Spleen (tissue), 11 donors: Measurements from ENCODE around the gene STK40. TPM values are rescaled to one million over a fixed set of nuclear protein-coding genes. Genes with fewer than 3 reads are reported as not detected.
A peak's percentile ranks its signal among the peaks of the same experiment; 100 is the strongest.

Experiments
- DNase-seq: peaks from one replicate; pipeline ENCODE4 v3.0.0-alpha.2; 2020
- H3K27ac ChIP-seq, 8 donors: fragments of 200-600 bp; sonication (generic) in 7 of 8; 1 replicate in 4 of 8; 2 replicates in 4 of 8; pipeline versions ENCODE4 v1.5.0 to v1.8.0; 2016 to 2021; ENCODE audit warnings: inconsistent platforms in 4 of 8, mild to moderate bottlenecking in 4 of 8, moderate library complexity in 1 of 8
- H3K27me3 ChIP-seq, 7 donors: fragments of 200-600 bp; sonication (generic) in 6 of 7; replicated peaks in 1 of 7; 1 replicate in 4 of 7; 2 replicates in 3 of 7; pipeline versions ENCODE4 v1.5.0 to v1.8.0; 2016 to 2021; ENCODE audit warnings: inconsistent platforms in 3 of 7, mild to moderate bottlenecking in 1 of 7
- H3K36me3 ChIP-seq, 6 donors: fragments of 200-600 bp; sonication (generic) in 5 of 6; 1 replicate in 4 of 6; 2 replicates in 2 of 6; pipeline versions ENCODE4 v1.5.0 to v1.8.0; 2016 to 2021; ENCODE audit warnings: inconsistent platforms in 2 of 6
- H3K4me1 ChIP-seq, 6 donors: fragments of 200-600 bp; sonication (generic) in 5 of 6; 1 replicate in 3 of 6; 2 replicates in 3 of 6; pipeline versions ENCODE4 v1.5.0 to v1.8.0; 2016 to 2021; ENCODE audit warnings: inconsistent platforms in 3 of 6
- H3K4me3 ChIP-seq, 8 donors: fragments of 200-600 bp; sonication (generic) in 7 of 8; 1 replicate in 4 of 8; 2 replicates in 4 of 8; pipeline versions ENCODE4 v1.5.0 to v1.8.0; 2016 to 2021; ENCODE audit warnings: inconsistent platforms in 4 of 8, mild to moderate bottlenecking in 4 of 8, moderate library complexity in 2 of 8
- H3K9me3 ChIP-seq, 8 donors: fragments of 200-600 bp; sonication (generic) in 7 of 8; 1 replicate in 4 of 8; 2 replicates in 4 of 8; pipeline versions ENCODE4 v1.5.0 to v1.8.0; 2016 to 2021; ENCODE audit warnings: inconsistent platforms in 4 of 8
- CTCF ChIP-seq, 11 experiments: fragments of 200-600 bp in 7 of 11; fragments of 450-650 bp in 4 of 11; sonication (generic) in 4 of 11; IDR thresholded peaks in 8 of 11; conservative IDR thresholded peaks in 3 of 11; 1 replicate in 7 of 11; 2 replicates in 4 of 11; pipeline versions ENCODE4 v1.4.0 to v1.8.0; 2016 to 2021; ENCODE audit warnings: antibody characterized with exemption in 11 of 11, inconsistent platforms in 4 of 11, mild to moderate bottlenecking in 1 of 11
- POLR2A ChIP-seq, 3 donors: fragments of 450-650 bp; IDR thresholded peaks; one replicate each; pipeline ENCODE4 v1.5.1; 2017; ENCODE audit warnings: antibody characterized with exemption in 3 of 3, mild to moderate bottlenecking in 1 of 3
- POLR2AphosphoS5 ChIP-seq, 3 donors: sonication (generic); formaldehyde crosslinking; IDR thresholded peaks; one replicate each; pipeline ENCODE4 v1.5.1; 2017; ENCODE audit warnings: antibody characterized with exemption in 3 of 3
- WGBS, 5 donors: extraction: QIAGEN DNeasy Blood & Tissue Kit in 3 of 5; methylation state at CpG; one replicate each; pipeline versions ENCODE4 v1.1.5 to v1.1.7; 2013 to 2018; 5-methylcytosine and 5-hydroxymethylcytosine counted together
- intact Hi-C: fragments of 100-400 bp; cut with DNase I; formaldehyde crosslinking; loops from one replicate; pipeline ENCODE4 v1.15.0; 2023; ENCODE audit warnings: low total_unique reads
- polyA plus RNA-seq, 3 donors: library from polyadenylated mRNA; stranded (reverse); fragments of 200-250 nt; gene quantifications; one replicate each; pipeline ENCODE4 v1.2.1, GENCODE V29; 2013
- total RNA-seq, 7 donors: library from RNA; depleted of rRNA in 3 of 7; stranded (reverse); fragments of >200 nt in 3 of 7; fragmentation: NEBNext Ultra II Directional in 4 of 7; extraction: Animal tissue kit (Norgen Biotek cat#: 25700) in 4 of 7; gene quantifications; one replicate each; pipeline versions ENCODE4 v1.1.0 to v1.2.1, GENCODE V29; 2016 to 2021
- donor health status: healthy with polysubstance abuse.
- donor health status: DM: no; HTN: no; CAD: no; lungs with moderate emphysema.
- donor health status: DM: no; HTN: no; CAD: no.
- donor health status: Bipolar disorder and iron deficiency.
- donor health status: healthy.
- donor health status: DM: no; HTN: no; CAD: no.
- donor health status: DM: yes; HTN: yes; CAD: no.

STK40 gene
- total and polyA plus RNA-seq, 10 donors = 13.7 to 79.2 (median 48.9) TPM

- Histone ChIP-seq H3K36me3 (peaks cover 0 to 58% (median 44%) of the 10 kb centered on the region in 6 donors), H3K27ac (peak overlapping the region in 2 of 8 donors; percentile 2), H3K27me3 (no peaks in the 10 kb centered on the region), H3K4me3 (no peak overlapping the region), H3K9me3 (no peaks in the 10 kb centered on the region), H3K4me1 (peaks cover 16 to 58% (median 35%) of the 10 kb centered on the region in 6 donors)
- DNase-seq = no peak
- TF ChIP-seq POLR2A (IDR thresholded peaks at IDR 0.05) = no peak
- no peak for TF ChIP-seq POLR2AphosphoS5 (IDR thresholded peaks at IDR 0.05)
- TF ChIP-seq CTCF (IDR thresholded peaks at IDR 0.05 in 8 of 11, conservative IDR thresholded peaks at IDR 0.05 in 3 of 11) = no peak
- 36 to 53% (median 47%) methylated on average over 7 of the region's 7 CpGs for WGBS, 5 donors
- intact Hi-C loops = no loop called here
Measured at GRCh38 chr1:36304521-36304920, 81.2 kb downstream of the STK40 start.

- peak in 1 of 3 donors; percentile 18 for TF ChIP-seq POLR2AphosphoS5 (IDR thresholded peaks at IDR 0.05)
- TF ChIP-seq POLR2A (IDR thresholded peaks at IDR 0.05) = no peak
- DNase-seq = no peak
- Histone ChIP-seq H3K27ac (no peak overlapping the region), H3K27me3 (no peaks in the 10 kb centered on the region), H3K4me1 (peaks cover 16 to 65% (median 38%) of the 10 kb centered on the region in 6 donors), H3K9me3 (no peaks in the 10 kb centered on the region), H3K36me3 (peaks cover 0 to 65% (median 50%) of the 10 kb centered on the region in 6 donors), H3K4me3 (no peak overlapping the region)
- intact Hi-C loops = no loop called here
- 93 to 96% (median 94%) methylated on average over 23 of the region's 23 CpGs for WGBS, 5 donors
Measured at GRCh38 chr1:36303650-36304360, 81.9 kb downstream of the STK40 start.

- 83 to 91% (median 87%) methylated on average over 5 of the region's 5 CpGs for WGBS, 5 donors
- no peak overlapping the region for H3K4me3 ChIP-seq
- no peak overlapping the region for H3K27ac ChIP-seq
- DNase-seq = no peak
- H3K4me1 ChIP-seq = peaks cover 16 to 68% (median 38%) of the 10 kb centered on the region in 6 donors
- TF ChIP-seq POLR2AphosphoS5 (IDR thresholded peaks at IDR 0.05) (no peak), CTCF (IDR thresholded peaks at IDR 0.05 in 8 of 11, conservative IDR thresholded peaks at IDR 0.05 in 3 of 11) (no peak), POLR2A (IDR thresholded peaks at IDR 0.05) (no peak)
- H3K27me3 ChIP-seq = no peaks in the 10 kb centered on the region
- intact Hi-C loops = no loop called here
- H3K9me3 ChIP-seq = no peaks in the 10 kb centered on the region
- H3K36me3 ChIP-seq = peaks cover 0 to 71% (median 55%) of the 10 kb centered on the region in 6 donors
Measured at GRCh38 chr1:36303244-36303643, 82.5 kb downstream of the STK40 start.

GRCh38 chr1:36301220-36301619, 84.5 kb downstream of the STK40 start:
- TF ChIP-seq POLR2A (IDR thresholded peaks at IDR 0.05) (no peak), CTCF (IDR thresholded peaks at IDR 0.05 in 8 of 11, conservative IDR thresholded peaks at IDR 0.05 in 3 of 11) (no peak), POLR2AphosphoS5 (IDR thresholded peaks at IDR 0.05) (no peak)
- peaks cover 0 to 91% (median 75%) of the 10 kb centered on the region in 6 donors for H3K36me3 ChIP-seq

More at GRCh38 chr1:36301220-36301619, 84.5 kb downstream of the STK40 start:
- peak overlapping the region in 1 of 8 donors; percentile 49 for H3K27ac ChIP-seq
- DNase-seq = no peak
- peaks cover 8 to 48% (median 26%) of the 10 kb centered on the region in 6 donors for H3K4me1 ChIP-seq
- H3K9me3 ChIP-seq = no peaks in the 10 kb centered on the region
- H3K4me3 ChIP-seq = no peak overlapping the region
- WGBS, 5 donors = 81 to 91% (median 82%) methylated on average over 1 of the region's 1 CpG
- intact Hi-C loops = no loop called here
- H3K27me3 ChIP-seq = no peaks in the 10 kb centered on the region
